Spleen (tissue), 7 donors: ENCODE measurements around the gene PLCD1.

ENCODE experiments used
- CTCF ChIP-seq, 11 experiments: fragments of 200-600 bp in 7 of 11; fragments of 450-650 bp in 4 of 11; sonication (generic) in 4 of 11; IDR thresholded peaks in 8 of 11; conservative IDR thresholded peaks in 3 of 11; 1 replicate in 7 of 11; 2 replicates in 4 of 11; pipeline versions ENCODE4 v1.4.0 to v1.8.0; 2016 to 2021; ENCODE audit warnings: antibody characterized with exemption in 11 of 11, inconsistent platforms in 4 of 11, mild to moderate bottlenecking in 1 of 11
- POLR2A ChIP-seq, 3 donors: fragments of 450-650 bp; IDR thresholded peaks; one replicate each; pipeline ENCODE4 v1.5.1; 2017; ENCODE audit warnings: antibody characterized with exemption in 3 of 3, mild to moderate bottlenecking in 1 of 3
- POLR2AphosphoS5 ChIP-seq, 3 donors: sonication (generic); formaldehyde crosslinking; IDR thresholded peaks; one replicate each; pipeline ENCODE4 v1.5.1; 2017; ENCODE audit warnings: antibody characterized with exemption in 3 of 3
- donor health status: DM: no; HTN: no; CAD: no; lungs with moderate emphysema.
- donor health status: DM: no; HTN: no; CAD: no.
- donor health status: DM: no; HTN: no; CAD: no.

DNA sequence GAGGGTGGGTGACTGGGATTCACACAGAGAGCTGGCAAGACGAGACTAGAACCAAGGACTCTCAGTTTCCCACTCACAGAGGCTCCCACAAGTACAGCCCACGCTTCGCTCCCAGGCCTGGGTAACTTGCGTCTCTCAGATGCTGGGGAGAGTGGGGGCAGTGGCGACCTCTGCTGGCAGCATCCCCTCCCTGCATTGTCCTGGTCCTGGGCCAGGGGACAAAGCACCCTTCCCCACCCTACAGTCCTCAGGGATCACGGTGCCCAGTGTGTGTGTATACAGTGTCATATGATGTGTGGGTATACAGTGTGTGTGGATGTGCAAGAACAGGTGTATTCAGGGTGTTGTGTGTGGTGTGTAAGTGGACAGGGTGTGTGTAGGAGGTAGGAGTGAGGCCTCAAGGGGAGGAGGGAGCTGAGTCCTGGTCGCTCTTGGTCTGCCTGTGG is 26.0 kb downstream of the PLCD1 start:
- TF ChIP-seq POLR2A (IDR thresholded peaks at IDR 0.05) = no peak
- TF ChIP-seq CTCF (IDR thresholded peaks at IDR 0.05 in 8 of 11, conservative IDR thresholded peaks at IDR 0.05 in 3 of 11) = peak; percentile 69 to 92 (median 85)
- no peak for TF ChIP-seq POLR2AphosphoS5 (IDR thresholded peaks at IDR 0.05)
